Loucy (cell line): ENCODE data around the gene PLET1.

Experiments used
- CTCF ChIP-seq: fragments of 200-600 bp; sonication (generic); conservative IDR thresholded peaks from 2 replicates; pipeline ENCODE4 v1.5.1; 2014; ENCODE audit warnings: mild to moderate bottlenecking, antibody characterized with exemption, low read length
- EZH2phosphoT487 ChIP-seq: fragments of 200-600 bp; IDR thresholded peaks from 2 replicates; pipeline ENCODE4 v1.6.1; 2018; ENCODE audit warnings: antibody characterized with exemption, mild to moderate bottlenecking, moderate library complexity, borderline replicate concordance

GRCh38 chr11:112266410-112266778 lies 5.7 kb upstream of the PLET1 start:
- no peak for TF ChIP-seq CTCF
- TF ChIP-seq EZH2phosphoT487: no peak
